DMS114 treated with DMSO at 0.1 percent for 48 hours (cell line): ENCODE measurements around the gene ZNF416.
A peak's percentile ranks its signal among the peaks of the same experiment; 100 is the strongest.

Experiments
- DNase-seq: peaks from one replicate; lab custom pipeline; 2025; ENCODE audit not compliant: unreplicated experiment; lab: John Stamatoyannopoulos, UW

The ZNF416 gene

GRCh38 chr19:57559404-57560025, 19.2 kb downstream of the ZNF416 start, which contains the start of gene ZNF550:
TSS of gene ZNF550 (minus strand) at chr19:57559863. CDS start at chr19:57559682, 181 bp downstream.
- DNase-seq, result peak; percentile 84

GRCh38 chr19:57559008-57559403, 19.7 kb downstream of the ZNF416 start:
- no peak for DNase-seq

- DNase-seq, result no peak
These were observed 20.2 kb downstream of the ZNF416 start for GRCh38 chr19:57558525-57558924.

GRCh38 chr19:57557659-57558058, 21.1 kb downstream of the ZNF416 start:
- DNase-seq, result no peak

GRCh38 chr19:57552432-57552831, 26.3 kb downstream of the ZNF416 start:
- DNase-seq, result no peak

GRCh38 chr19:57546513-57546912, 32.2 kb downstream of the ZNF416 start:
- no peak for DNase-seq

- no peak for DNase-seq
These were observed 40.7 kb downstream of the ZNF416 start for GRCh38 chr19:57537953-57538547.

- peak; percentile 92 for DNase-seq
These were observed 51.4 kb downstream of the ZNF416 start, which contains the start of gene ZNF549 for GRCh38 chr19:57527136-57527881. TSS of gene ZNF549 (plus strand) at chr19:57527356. CDS start at chr19:57527574, 218 bp downstream.
